HEK293 (cell line): ENCODE data around the gene ZNF609.
"Not testable (repeated sequence)": the region's sequence is repeated elsewhere in the genome, so short reads cannot be mapped to it uniquely, and the experiment has no call there.

Experiments used
- CTCF ChIA-PET: fragments of 350-600 bp; formaldehyde crosslinking; extraction: SDS; loops from one replicate; lab custom pipeline; 2021; ENCODE audit warnings: antibody characterized with exemption; lab: Yijun Ruan, JAX
- POLR2A ChIA-PET: fragments of 300-600 bp; formaldehyde crosslinking; extraction: SDS; loops from one replicate; lab custom pipeline; 2020; ENCODE audit warnings: antibody characterized with exemption, inconsistent platforms; lab: Yijun Ruan, JAX
- H3K27ac ChIP-seq: fragments of 200-500 bp; sonication (Bioruptor generic); 2 replicates; pipeline ENCODE4 v1.5.1; 2014; ENCODE audit warnings: low read depth, low read length, control low read depth, inconsistent platforms; ENCODE audit errors: extremely low read depth
- H3K36me3 ChIP-seq, 2 experiments: fragments of 200-500 bp in 1 of 2; sonication (Bioruptor generic) in 1 of 2; 1 replicate in 1 of 2; 2 replicates in 1 of 2; pipeline ENCODE4 v1.5.1; 2014 to 2017; ENCODE audit warnings: inconsistent platforms in 2 of 2, low read length in 2 of 2; ENCODE audit not compliant: control insufficient read depth in 2 of 2, insufficient read depth in 1 of 2
- H3K4me1 ChIP-seq: fragments of 200-500 bp; sonication (Bioruptor generic); 2 replicates; pipeline ENCODE4 v1.5.1; 2014; ENCODE audit warnings: mild to moderate bottlenecking, low read length, inconsistent platforms; ENCODE audit not compliant: control insufficient read depth, insufficient read depth
- H3K4me3 ChIP-seq: 2 replicates; pipeline ENCODE4 v1.5.1; 2011; ENCODE audit warnings: low read depth, mild to moderate bottlenecking, control low read depth, low read length, moderate library complexity
- H3K9me3 ChIP-seq: fragments of 200-500 bp; sonication (Bioruptor generic); 2 replicates; pipeline ENCODE4 v1.5.1; 2014; ENCODE audit warnings: low read depth, low read length, inconsistent platforms; ENCODE audit not compliant: control insufficient read depth, insufficient read depth
- HOXA7 ChIP-seq: sonication (generic); formaldehyde crosslinking; IDR thresholded peaks from 2 replicates; pipeline ENCODE4 v1.8.1; 2022; ENCODE audit warnings: missing genetic modification reagents, borderline replicate concordance
- OSR2 ChIP-seq: fragments of 450-650 bp; formaldehyde crosslinking; IDR thresholded peaks from 2 replicates; pipeline ENCODE4 v1.5.1; 2016; ENCODE audit warnings: missing biosample characterization, missing genetic modification characterization
- PRDM4 ChIP-seq: fragments of 450-650 bp; formaldehyde crosslinking; IDR thresholded peaks from 2 replicates; pipeline ENCODE4 v1.5.1; 2017; ENCODE audit warnings: missing biosample characterization, missing genetic modification characterization
- PRDM6 ChIP-seq: fragments of 450-650 bp; formaldehyde crosslinking; IDR thresholded peaks from 2 replicates; pipeline ENCODE4 v1.5.1; 2017; ENCODE audit warnings: missing biosample characterization, missing genetic modification characterization
- ZNF121 ChIP-seq: fragments of 450-650 bp; formaldehyde crosslinking; IDR thresholded peaks from 2 replicates; pipeline ENCODE4 v1.5.1; 2016; ENCODE audit warnings: missing biosample characterization, missing genetic modification characterization
- ZNF223 ChIP-seq: fragments of 450-650 bp; formaldehyde crosslinking; IDR thresholded peaks from 2 replicates; pipeline ENCODE4 v1.5.1; 2016; ENCODE audit warnings: missing biosample characterization, missing genetic modification characterization
- ZNF335 ChIP-seq: fragments of 450-650 bp; formaldehyde crosslinking; conservative IDR thresholded peaks from 2 replicates; pipeline ENCODE4 v1.5.1; 2016; ENCODE audit warnings: missing biosample characterization, missing genetic modification characterization
- ZNF362 ChIP-seq: fragments of 450-650 bp; formaldehyde crosslinking; IDR thresholded peaks from 2 replicates; pipeline ENCODE4 v1.5.1; 2016; ENCODE audit warnings: missing biosample characterization, missing genetic modification characterization
- ZNF391 ChIP-seq: fragments of 450-650 bp; formaldehyde crosslinking; IDR thresholded peaks from 2 replicates; pipeline ENCODE4 v1.5.1; 2016; ENCODE audit warnings: low read depth, missing biosample characterization, missing genetic modification characterization, borderline replicate concordance
- ZNF449 ChIP-seq: fragments of 450-650 bp; formaldehyde crosslinking; IDR thresholded peaks from 2 replicates; pipeline ENCODE4 v1.5.1; 2017; ENCODE audit warnings: missing biosample characterization, mild to moderate bottlenecking, missing genetic modification characterization, moderate library complexity
- ZNF626 ChIP-seq: fragments of 450-650 bp; sonication (Bioruptor Pico); formaldehyde crosslinking; IDR thresholded peaks from 2 replicates; pipeline ENCODE4 v1.5.1; 2018; ENCODE audit warnings: missing biosample characterization, missing genetic modification characterization, inconsistent platforms
- ZNF704 ChIP-seq: fragments of 450-650 bp; formaldehyde crosslinking; IDR thresholded peaks from 2 replicates; pipeline ENCODE4 v1.5.1; 2016; ENCODE audit warnings: missing biosample characterization, missing genetic modification characterization
- ZNF777 ChIP-seq: fragments of 450-650 bp; formaldehyde crosslinking; IDR thresholded peaks from 2 replicates; pipeline ENCODE4 v1.5.1; 2017; ENCODE audit warnings: missing biosample characterization, missing genetic modification characterization, borderline replicate concordance

The ZNF609 gene

GRCh38 chr15:64604319-64604718 is 143.9 kb downstream of the ZNF609 start:
- Histone ChIP-seq H3K9me3 (no peaks in the 10 kb centered on the region), H3K27ac (no peak overlapping the region), H3K4me3 (no peak overlapping the region), H3K36me3 (no peaks in the 10 kb centered on the region; a peak in 1 of 3 replicates), H3K4me1 (peaks cover 11% of the 10 kb centered on the region; the same call in 1 of the 2 replicates)
- CTCF ChIA-PET: interaction anchor here (0.7 kb wide), 1 partner anchor 16 kb away, joined by 3 read pairs; no protein-coding TSS in a partner anchor
- POLR2A ChIA-PET: no interaction called here
- peak; percentile 35; the same call in 1 of the 2 replicates for TF ChIP-seq OSR2 (tag by site-specific recombination)
- TF ChIP-seq ZNF704 (tag by site-specific recombination): no peak
- TF ChIP-seq ZNF626 (tag by site-specific recombination): no peak
- peak; percentile 74 for TF ChIP-seq PRDM6 (tag by site-specific recombination)

GRCh38 chr15:64607416-64607815 is 147.0 kb downstream of the ZNF609 start:
- H3K27ac ChIP-seq, H3K36me3 ChIP-seq, H3K4me1 ChIP-seq, H3K9me3 ChIP-seq, POLR2A ChIA-PET, H3K4me3 ChIP-seq: not testable (repeated sequence)
- TF ChIP-seq ZNF121 (tag by site-specific recombination): peak; percentile 81
- CTCF ChIA-PET: interaction anchor here (1.0 kb wide), 1 partner anchor 19 kb away, joined by 3 read pairs; no protein-coding TSS in a partner anchor

- Histone ChIP-seq H3K4me1 (no peaks in the 10 kb centered on the region; the same call in 1 of the 2 replicates), H3K27ac (no peak overlapping the region), H3K4me3 (no peak overlapping the region), H3K36me3 (no peaks in the 10 kb centered on the region; a peak in 1 of 3 replicates), H3K9me3 (no peaks in the 10 kb centered on the region)
- ChIA-PET CTCF (interaction anchor here (1.3 kb wide), 1 partner anchor 12 kb away, joined by 4 read pairs; no protein-coding TSS in a partner anchor), POLR2A (no interaction called here)
- TF ChIP-seq ZNF335 (tag by site-specific recombination) (no peak), PRDM4 (no peak), ZNF362 (tag by site-specific recombination) (no peak), ZNF391 (tag by site-specific recombination) (no peak), ZNF223 (no peak), ZNF777 (no peak), HOXA7 (CRISPR knock-in tag) (no peak), ZNF449 (tag by site-specific recombination) (no peak)
Measured at GRCh38 chr15:64610257-64610919, 150.0 kb downstream of the ZNF609 start.
